AG04450 (cell line): ENCODE measurements around the gene UCP3. TPM values are rescaled to one million over a fixed set of nuclear protein-coding genes. Genes with fewer than 3 reads are reported as not detected.
A peak's percentile ranks its signal among the peaks of the same experiment; 100 is the strongest.

Source experiments
- CTCF ChIA-PET: fragments of 300-600, 350-600 bp; formaldehyde crosslinking; extraction: SDS; loops from one replicate; lab custom pipeline; 2022; ENCODE audit warnings: antibody characterized with exemption, inconsistent platforms; lab: Charles Lee
- POLR2A ChIA-PET: fragments of 350-600 bp; formaldehyde crosslinking; extraction: SDS; loops from one replicate; lab custom pipeline; 2021; ENCODE audit warnings: antibody characterized with exemption, inconsistent platforms; lab: Yijun Ruan, JAX
- DNase-seq: peaks from one replicate; pipeline ENCODE4 v3.0.0-alpha.2; 2011; ENCODE audit warnings: low read depth, low spot score
- H3K27ac ChIP-seq: one replicate; pipeline ENCODE4 v1.5.1; 2012; ENCODE audit warnings: low read depth, low read length, control low read depth
- H3K27me3 ChIP-seq: one replicate; pipeline ENCODE4 v1.6.0; 2012; ENCODE audit warnings: low read length; ENCODE audit not compliant: control insufficient read depth, insufficient read depth
- H3K4me3 ChIP-seq: 2 replicates; pipeline ENCODE4 v1.5.1; 2011; ENCODE audit warnings: mild to moderate bottlenecking, low read depth, low read length, control low read depth
- H3K9me3 ChIP-seq: 2 replicates; pipeline ENCODE4 v1.5.1; 2012; ENCODE audit warnings: low read length; ENCODE audit not compliant: control insufficient read depth, insufficient read depth
- CTCF ChIP-seq: IDR thresholded peaks from 2 replicates; pipeline ENCODE4 v1.5.1; 2011; ENCODE audit warnings: low read depth, low read length, control low read depth, inconsistent platforms
- polyA plus RNA-seq: library from polyadenylated mRNA; depleted of rRNA; stranded (reverse); fragments of >200 nt; gene quantifications from 2 replicates; pipeline ENCODE4 v1.2.3, GENCODE V29; 2011

UCP3 gene
- polyA plus RNA-seq, 1 experiment: 0.41 TPM

GRCh38 chr11:73965076-73965763 lies 43.7 kb downstream of the UCP3 start:
- no peak for DNase-seq
- CTCF ChIA-PET: interaction anchor here (0.7 to 2.2 kb wide), 8 partner anchors 10 to 485 kb away, joined by 3 to 12 read pairs (median 5); no protein-coding TSS in a partner anchor
- no peak overlapping the region for H3K4me3 ChIP-seq

GRCh38 chr11:73963861-73964260 lies 45.0 kb downstream of the UCP3 start:
- no peak for DNase-seq
- TF ChIP-seq CTCF: no peak
- Histone ChIP-seq H3K27me3 (peaks cover 8% of the 10 kb centered on the region), H3K4me3 (no peak overlapping the region), H3K9me3 (no peaks in the 10 kb centered on the region), H3K27ac (no peak overlapping the region)
- ChIA-PET POLR2A (no interaction called here), CTCF (interaction anchor here (0.6 to 2.2 kb wide), 22 partner anchors 9 to 489 kb away, joined by 3 to 12 read pairs (median 4); partner anchors contain the start of genes PPME1 and UCP2)

More at GRCh38 chr11:73965076-73965763, 43.7 kb downstream of the UCP3 start:
- H3K27me3 ChIP-seq: peaks cover 8% of the 10 kb centered on the region
- no peak overlapping the region for H3K27ac ChIP-seq
- POLR2A ChIA-PET: no interaction called here
- TF ChIP-seq CTCF: 0 out of 2 replicates have a peak, but pooled peaks have one; percentile 7
- H3K9me3 ChIP-seq: no peaks in the 10 kb centered on the region; the same call in 1 of the 2 replicates

GRCh38 chr11:73962101-73962705 lies 46.7 kb downstream of the UCP3 start:
- peaks cover 8% of the 10 kb centered on the region for H3K27me3 ChIP-seq
- H3K27ac ChIP-seq: no peak overlapping the region
- no peak for DNase-seq
- no peak for TF ChIP-seq CTCF
- POLR2A ChIA-PET: no interaction called here
- no peaks in the 10 kb centered on the region; the same call in 1 of the 2 replicates for H3K9me3 ChIP-seq
- CTCF ChIA-PET: no interaction called here
- no peak overlapping the region for H3K4me3 ChIP-seq

- Histone ChIP-seq H3K27ac (no peak overlapping the region), H3K9me3 (no peaks in the 10 kb centered on the region; the same call in 1 of the 2 replicates), H3K27me3 (peaks cover 8% of the 10 kb centered on the region), H3K4me3 (no peak overlapping the region)
- no peak for DNase-seq
- no peak for TF ChIP-seq CTCF
- ChIA-PET CTCF (no interaction called here), POLR2A (interaction anchor here (1.3 kb wide), 1 partner anchor 210 kb away, joined by 3 read pairs; the partner anchor contains the start of genes C2CD3 and PPME1)
Measured at GRCh38 chr11:73961321-73961720, 47.6 kb downstream of the UCP3 start.
